ENCODE results near the gene ZNF726.

DNA sequence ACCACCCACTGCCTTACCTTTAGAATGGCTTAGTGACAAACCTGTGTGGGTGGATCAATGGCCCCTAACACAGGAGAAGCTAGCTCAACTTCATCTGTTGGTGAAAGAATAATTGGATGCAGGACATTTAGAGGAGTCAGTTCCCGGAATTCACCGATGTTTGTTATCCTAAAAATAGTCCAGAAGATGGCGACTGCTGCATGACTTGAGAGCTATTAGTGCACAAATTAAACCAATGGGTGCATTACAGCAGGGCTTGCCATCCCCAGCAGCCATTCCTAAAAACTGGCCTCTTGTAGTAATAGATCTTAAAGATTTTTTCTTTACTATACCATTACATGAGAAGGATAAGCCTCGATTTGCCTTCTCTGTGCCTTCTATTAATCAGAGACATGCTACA is 46.8 kb upstream of the ZNF726 start:
- TF ChIP-seq, protein P1, sequence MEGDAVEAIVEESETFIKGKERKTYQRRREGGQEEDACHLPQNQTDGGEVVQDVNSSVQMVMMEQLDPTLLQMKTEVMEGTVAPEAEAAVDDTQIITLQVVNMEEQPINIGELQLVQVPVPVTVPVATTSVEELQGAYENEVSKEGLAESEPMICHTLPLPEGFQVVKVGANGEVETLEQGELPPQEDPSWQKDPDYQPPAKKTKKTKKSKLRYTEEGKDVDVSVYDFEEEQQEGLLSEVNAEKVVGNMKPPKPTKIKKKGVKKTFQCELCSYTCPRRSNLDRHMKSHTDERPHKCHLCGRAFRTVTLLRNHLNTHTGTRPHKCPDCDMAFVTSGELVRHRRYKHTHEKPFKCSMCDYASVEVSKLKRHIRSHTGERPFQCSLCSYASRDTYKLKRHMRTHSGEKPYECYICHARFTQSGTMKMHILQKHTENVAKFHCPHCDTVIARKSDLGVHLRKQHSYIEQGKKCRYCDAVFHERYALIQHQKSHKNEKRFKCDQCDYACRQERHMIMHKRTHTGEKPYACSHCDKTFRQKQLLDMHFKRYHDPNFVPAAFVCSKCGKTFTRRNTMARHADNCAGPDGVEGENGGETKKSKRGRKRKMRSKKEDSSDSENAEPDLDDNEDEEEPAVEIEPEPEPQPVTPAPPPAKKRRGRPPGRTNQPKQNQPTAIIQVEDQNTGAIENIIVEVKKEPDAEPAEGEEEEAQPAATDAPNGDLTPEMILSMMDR (IDR thresholded peaks at IDR 0.05 in 2 of 3, conservative IDR thresholded peaks at IDR 0.05 in 1 of 3; ENCODE audit: borderline replicate concordance in 1 of 3, insufficient read depth in 1 of 3, low read depth in 2 of 3, low read length in 2 of 3), result no peak
- TF ChIP-seq ZNF274 (IDR thresholded peaks at IDR 0.05; ENCODE audit: low read depth, low read length), result no peak
- TF ChIP-seq YY1 (IDR thresholded peaks at IDR 0.05; ENCODE audit: extremely low read depth, insufficient replicate concordance, low read depth, low read length), result no peak
- no peak for TF ChIP-seq RAD21 (IDR thresholded peaks at IDR 0.05; ENCODE audit: low read depth)
- TF ChIP-seq EZH2 (IDR thresholded peaks at IDR 0.05), result no peak
- TF ChIP-seq POLR2AphosphoS5 (IDR thresholded peaks at IDR 0.05; ENCODE audit: low read depth, low read length), result no peak
- TF ChIP-seq, protein P2, sequence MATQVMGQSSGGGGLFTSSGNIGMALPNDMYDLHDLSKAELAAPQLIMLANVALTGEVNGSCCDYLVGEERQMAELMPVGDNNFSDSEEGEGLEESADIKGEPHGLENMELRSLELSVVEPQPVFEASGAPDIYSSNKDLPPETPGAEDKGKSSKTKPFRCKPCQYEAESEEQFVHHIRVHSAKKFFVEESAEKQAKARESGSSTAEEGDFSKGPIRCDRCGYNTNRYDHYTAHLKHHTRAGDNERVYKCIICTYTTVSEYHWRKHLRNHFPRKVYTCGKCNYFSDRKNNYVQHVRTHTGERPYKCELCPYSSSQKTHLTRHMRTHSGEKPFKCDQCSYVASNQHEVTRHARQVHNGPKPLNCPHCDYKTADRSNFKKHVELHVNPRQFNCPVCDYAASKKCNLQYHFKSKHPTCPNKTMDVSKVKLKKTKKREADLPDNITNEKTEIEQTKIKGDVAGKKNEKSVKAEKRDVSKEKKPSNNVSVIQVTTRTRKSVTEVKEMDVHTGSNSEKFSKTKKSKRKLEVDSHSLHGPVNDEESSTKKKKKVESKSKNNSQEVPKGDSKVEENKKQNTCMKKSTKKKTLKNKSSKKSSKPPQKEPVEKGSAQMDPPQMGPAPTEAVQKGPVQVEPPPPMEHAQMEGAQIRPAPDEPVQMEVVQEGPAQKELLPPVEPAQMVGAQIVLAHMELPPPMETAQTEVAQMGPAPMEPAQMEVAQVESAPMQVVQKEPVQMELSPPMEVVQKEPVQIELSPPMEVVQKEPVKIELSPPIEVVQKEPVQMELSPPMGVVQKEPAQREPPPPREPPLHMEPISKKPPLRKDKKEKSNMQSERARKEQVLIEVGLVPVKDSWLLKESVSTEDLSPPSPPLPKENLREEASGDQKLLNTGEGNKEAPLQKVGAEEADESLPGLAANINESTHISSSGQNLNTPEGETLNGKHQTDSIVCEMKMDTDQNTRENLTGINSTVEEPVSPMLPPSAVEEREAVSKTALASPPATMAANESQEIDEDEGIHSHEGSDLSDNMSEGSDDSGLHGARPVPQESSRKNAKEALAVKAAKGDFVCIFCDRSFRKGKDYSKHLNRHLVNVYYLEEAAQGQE (IDR thresholded peaks at IDR 0.05; ENCODE audit: low read depth), result no peak

Measured in HCT116 (cell line).